NT2/D1 (cell line): Measurements from ENCODE around the gene PRRT2.
"Not testable (repeated sequence)": the region's sequence is repeated elsewhere in the genome, so short reads cannot be mapped to it uniquely, and the experiment has no call there.

Source experiments
- DNase-seq: peaks from one replicate; pipeline ENCODE4 v3.0.0-alpha.2; 2011; ENCODE audit warnings: low read depth, low spot score
- H3K27me3 ChIP-seq: 2 replicates; pipeline ENCODE4 v1.6.0; 2011; ENCODE audit warnings: mild to moderate bottlenecking; ENCODE audit not compliant: insufficient read length, insufficient read depth
- H3K36me3 ChIP-seq: 2 replicates; pipeline ENCODE4 v1.6.1; 2011; ENCODE audit warnings: mild to moderate bottlenecking, low read length, mixed read lengths; ENCODE audit not compliant: insufficient read depth, insufficient read length
- H3K4me1 ChIP-seq: 2 replicates; pipeline ENCODE4 v1.5.1; 2011; ENCODE audit not compliant: insufficient read depth, insufficient read length
- H3K4me3 ChIP-seq: 2 replicates; pipeline ENCODE4 v1.5.1; 2011; ENCODE audit warnings: low read depth; ENCODE audit not compliant: insufficient read length
- H3K9ac ChIP-seq: 2 replicates; pipeline ENCODE4 v1.6.0; 2011; ENCODE audit warnings: low read depth; ENCODE audit not compliant: insufficient read length
- H3K9me3 ChIP-seq: 2 replicates; pipeline ENCODE4 v1.5.1; 2011; ENCODE audit warnings: mild to moderate bottlenecking, low read length; ENCODE audit not compliant: insufficient read depth
- SUZ12 ChIP-seq: IDR thresholded peaks from 2 replicates; pipeline ENCODE4 v1.6.1; 2011; ENCODE audit not compliant: insufficient read length, insufficient read depth; ENCODE audit errors: extremely low read depth
- YY1 ChIP-seq: IDR thresholded peaks from 2 replicates; pipeline ENCODE4 v1.6.1; 2011; ENCODE audit not compliant: insufficient read length, insufficient read depth
- ZNF274 ChIP-seq: IDR thresholded peaks from 2 replicates; pipeline ENCODE4 v1.6.1; 2011; ENCODE audit warnings: mild to moderate bottlenecking, low read depth, low read length

The PRRT2 gene

DNA sequence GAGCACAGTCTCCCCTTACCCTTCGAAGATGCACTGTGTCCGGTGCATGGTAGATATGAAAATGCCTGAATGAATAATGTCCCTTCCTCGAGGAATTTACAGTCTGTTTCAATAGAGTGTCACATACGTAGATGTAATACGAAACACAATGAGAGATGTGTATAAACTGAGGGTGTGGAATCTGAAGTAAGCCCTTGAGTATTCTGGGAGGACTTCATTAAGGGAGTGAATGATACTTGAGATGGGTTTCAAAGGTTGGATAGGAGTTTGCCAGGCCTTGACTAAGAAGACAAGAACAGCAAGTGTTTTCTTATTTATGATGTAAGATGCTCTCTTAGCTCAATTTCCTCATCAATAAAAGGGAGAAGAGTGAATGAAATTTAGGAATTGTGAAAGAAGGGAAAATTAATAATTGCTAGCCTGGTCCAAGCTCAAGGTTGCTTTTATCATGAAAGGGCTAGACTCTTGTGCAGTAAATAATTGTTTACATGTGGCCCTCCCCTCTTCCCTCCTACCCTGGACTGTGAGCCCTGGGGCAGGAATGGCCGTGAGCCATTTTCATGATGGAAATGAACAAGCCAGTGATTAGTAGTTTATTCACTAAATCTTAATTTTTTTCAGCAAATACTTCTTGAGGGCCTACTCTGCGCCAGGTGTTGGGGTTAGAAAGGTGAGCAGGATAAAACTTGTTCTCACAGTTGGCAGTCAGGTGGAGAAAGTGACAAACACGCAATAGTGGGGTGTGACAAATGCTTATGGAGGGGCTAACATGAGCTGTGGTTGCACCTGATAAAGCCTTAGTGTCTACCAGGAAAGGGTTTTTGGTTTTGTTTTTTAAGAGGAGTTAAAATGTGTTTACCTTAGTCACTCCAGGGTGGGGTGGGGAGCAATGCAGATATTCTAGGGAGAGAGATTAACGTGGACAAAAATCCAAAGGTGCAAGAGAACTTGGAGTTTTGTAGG, 19.9 kb upstream of the PRRT2 start:
- no peak for TF ChIP-seq YY1
- no peak for TF ChIP-seq SUZ12
- no peak for TF ChIP-seq ZNF274
- H3K4me3 ChIP-seq = peak overlapping the region; percentile 97
- H3K9ac ChIP-seq = peak overlapping the region; percentile 98
- H3K9me3 ChIP-seq = no peaks in the 10 kb centered on the region
- no peaks in the 10 kb centered on the region for H3K27me3 ChIP-seq
- DNase-seq = no peak
- peaks cover 47% of the 10 kb centered on the region for H3K36me3 ChIP-seq
- no peaks in the 10 kb centered on the region for H3K4me1 ChIP-seq

DNA sequence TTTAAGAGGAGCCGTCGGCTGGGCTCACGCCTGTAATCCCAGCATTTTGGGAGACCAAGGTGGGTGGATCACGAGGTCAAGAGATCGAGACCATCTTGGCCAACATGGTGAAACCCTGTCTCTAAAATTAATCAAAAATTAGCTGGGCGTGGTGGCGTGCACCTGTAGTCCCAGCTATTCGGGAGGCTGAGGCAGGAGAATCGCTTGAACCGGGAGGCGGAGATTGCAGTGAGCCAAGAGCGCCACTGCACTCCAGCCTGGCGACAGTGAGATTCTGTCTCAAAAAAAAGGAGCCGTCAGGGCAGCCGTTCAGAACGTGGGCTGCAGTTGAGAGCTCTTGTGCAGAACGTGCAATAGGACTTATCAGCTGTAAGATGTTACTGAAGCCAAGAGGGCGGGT, 18.8 kb upstream of the PRRT2 start:
- H3K36me3 ChIP-seq = peaks cover 57% of the 10 kb centered on the region
- H3K27me3 ChIP-seq, H3K4me3 ChIP-seq, H3K9ac ChIP-seq, H3K9me3 ChIP-seq, DNase-seq, H3K4me1 ChIP-seq: not testable (repeated sequence)

DNA sequence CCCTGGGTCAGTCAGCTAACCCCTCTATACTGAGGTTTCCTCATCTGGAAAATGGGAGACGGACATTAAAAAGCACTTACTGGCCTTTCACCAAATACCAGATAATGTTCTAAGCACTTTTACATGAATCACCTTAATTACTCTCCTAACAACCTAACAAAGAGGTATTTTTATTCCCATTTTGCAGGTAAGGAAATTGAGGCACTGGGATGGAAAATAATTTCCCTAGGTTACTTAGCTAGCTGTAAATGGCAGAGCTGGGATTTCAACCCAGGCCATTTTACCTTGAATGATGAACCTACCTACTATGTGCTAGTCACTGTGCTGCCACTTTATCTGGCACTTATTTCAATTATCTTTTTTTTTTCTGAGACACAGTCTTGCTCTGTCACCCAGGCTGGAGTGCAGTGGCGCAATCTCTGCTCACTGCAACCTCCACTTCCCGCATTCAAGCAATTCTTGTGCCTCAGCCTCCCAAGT, 17.7 kb upstream of the PRRT2 start:
- no peak for DNase-seq
- Histone ChIP-seq H3K4me3 (no peak overlapping the region), H3K9me3 (no peaks in the 10 kb centered on the region), H3K9ac (no peak overlapping the region), H3K36me3 (peaks cover 68% of the 10 kb centered on the region), H3K4me1 (no peaks in the 10 kb centered on the region), H3K27me3 (no peaks in the 10 kb centered on the region)
- no peak for TF ChIP-seq ZNF274
- no peak for TF ChIP-seq YY1
- TF ChIP-seq SUZ12 = no peak

DNA sequence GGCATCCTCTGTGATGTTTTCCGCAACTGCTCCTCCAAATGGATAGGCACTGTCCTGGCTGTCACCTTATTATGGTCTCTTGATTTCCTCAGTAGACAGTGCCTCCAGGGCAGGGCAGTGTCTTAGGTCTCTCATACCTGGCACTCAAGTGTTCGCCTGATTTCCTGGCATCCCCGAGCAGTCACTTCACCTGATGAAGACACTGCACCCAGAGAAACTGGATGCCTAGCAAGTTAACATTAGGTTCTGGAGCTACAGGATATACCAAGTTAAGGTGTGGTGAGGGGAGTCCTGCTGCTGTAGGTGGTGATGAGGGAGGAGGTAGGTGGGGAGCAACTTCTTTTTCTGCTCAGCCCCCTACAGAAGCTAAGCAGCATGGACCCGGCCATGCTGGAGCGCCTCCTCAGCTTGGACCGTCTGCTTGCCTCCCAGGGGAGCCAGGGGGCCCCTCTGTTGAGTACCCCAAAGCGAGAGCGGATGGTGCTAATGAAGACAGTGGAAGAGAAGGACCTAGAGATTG, 9.5 kb upstream of the PRRT2 start:
- Histone ChIP-seq H3K36me3 (peaks cover 77% of the 10 kb centered on the region), H3K9me3 (no peaks in the 10 kb centered on the region), H3K4me1 (peaks cover 12% of the 10 kb centered on the region), H3K27me3 (no peaks in the 10 kb centered on the region), H3K9ac (no peak overlapping the region), H3K4me3 (no peak overlapping the region)
- no peak for DNase-seq
- TF ChIP-seq YY1 = no peak
- TF ChIP-seq SUZ12 = no peak
- TF ChIP-seq ZNF274 = no peak

DNA sequence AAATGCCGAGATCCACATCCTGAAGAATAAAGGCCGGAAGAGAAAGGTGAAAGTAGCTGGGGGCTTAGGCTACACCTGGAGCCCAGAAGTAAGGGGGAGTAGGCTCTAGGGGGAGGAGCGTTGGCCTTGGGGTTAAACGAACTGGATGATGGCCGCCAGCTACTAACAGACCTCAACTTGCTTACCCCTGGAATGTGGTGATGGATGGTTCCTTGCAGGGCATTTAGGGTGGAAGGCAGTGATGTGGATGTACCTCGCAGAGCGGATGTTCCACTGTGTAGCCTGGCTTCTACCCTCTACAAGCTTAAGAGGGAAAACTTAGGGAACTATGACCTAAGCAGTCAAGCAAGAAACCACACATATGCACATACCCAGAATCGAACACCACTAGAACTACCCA, 8.0 kb upstream of the PRRT2 start:
- H3K9ac ChIP-seq = peak overlapping the region; percentile 47

DNA sequence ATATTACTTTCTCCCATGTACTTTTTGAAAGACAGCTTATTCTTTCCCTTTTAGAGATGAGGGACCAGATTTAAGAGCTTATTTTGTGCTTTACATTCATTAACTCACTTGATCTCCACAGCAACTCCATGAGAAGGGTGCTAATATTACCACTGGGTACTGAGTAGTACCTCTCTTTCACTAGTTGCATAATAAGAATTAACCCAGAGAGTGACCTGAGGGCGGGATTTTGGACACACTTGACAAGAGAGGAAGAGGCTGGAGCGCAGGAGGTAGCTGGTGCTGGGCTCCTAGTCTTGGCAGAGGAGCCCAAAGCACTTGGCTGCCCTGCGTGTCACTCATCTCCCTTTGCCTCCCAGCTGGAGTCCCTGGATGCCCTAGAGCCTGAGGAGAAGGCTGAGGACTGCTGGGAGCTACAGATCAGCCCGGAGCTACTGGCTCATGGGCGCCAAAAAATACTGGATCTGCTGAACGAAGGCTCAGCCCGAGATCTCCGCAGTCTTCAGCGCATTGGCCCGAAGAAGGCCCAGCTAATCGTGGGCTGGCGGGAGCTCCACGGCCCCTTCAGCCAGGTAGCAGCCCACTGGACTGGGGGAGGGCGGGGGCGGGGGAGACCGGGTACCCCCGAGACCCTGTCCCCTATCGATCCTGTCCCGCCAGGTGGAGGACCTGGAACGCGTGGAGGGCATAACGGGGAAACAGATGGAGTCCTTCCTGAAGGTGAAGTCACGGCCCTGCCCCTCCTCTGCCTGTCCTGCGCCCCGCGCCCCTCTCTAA, 7.3 kb upstream of the PRRT2 start:
- Histone ChIP-seq H3K9ac (peak overlapping the region; percentile 94), H3K27me3 (no peaks in the 10 kb centered on the region), H3K4me3 (peak overlapping the region; percentile 73), H3K9me3 (no peaks in the 10 kb centered on the region), H3K36me3 (peaks cover 76% of the 10 kb centered on the region), H3K4me1 (peaks cover 19% of the 10 kb centered on the region)
- TF ChIP-seq SUZ12 (no peak), YY1 (no peak), ZNF274 (no peak)
- DNase-seq = no peak

More for the DNA sequence above, 8.0 kb upstream of the PRRT2 start:
- Histone ChIP-seq H3K4me1 (peaks cover 14% of the 10 kb centered on the region), H3K36me3 (peaks cover 77% of the 10 kb centered on the region), H3K27me3 (no peaks in the 10 kb centered on the region), H3K4me3 (peak overlapping the region; percentile 73), H3K9me3 (no peaks in the 10 kb centered on the region)
- TF ChIP-seq SUZ12 = no peak
- no peak for DNase-seq
